ENCODE data around the gene GOLGA1.
A peak's percentile ranks its signal among the peaks of the same experiment; 100 is the strongest.

DNA sequence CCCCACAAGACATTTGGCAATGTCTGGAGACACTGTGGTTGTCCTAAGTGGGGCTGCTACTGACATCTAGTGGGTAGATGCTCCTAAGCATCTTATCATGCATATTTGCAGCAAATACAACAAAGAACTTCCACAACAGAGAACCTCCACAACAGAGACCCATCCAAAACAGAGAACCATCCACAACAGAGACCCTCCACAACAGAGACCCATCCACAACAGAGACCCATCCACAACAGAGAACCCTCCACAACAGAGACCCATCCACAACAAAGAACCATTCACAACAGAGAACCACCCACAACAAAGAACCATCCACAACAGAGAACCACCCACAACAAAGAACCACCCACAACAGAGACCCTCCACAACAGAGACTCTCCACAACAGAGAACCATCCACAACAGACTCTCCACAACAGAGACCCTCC lies 46.1 kb downstream of the GOLGA1 start:
- TF ChIP-seq, protein P1, sequence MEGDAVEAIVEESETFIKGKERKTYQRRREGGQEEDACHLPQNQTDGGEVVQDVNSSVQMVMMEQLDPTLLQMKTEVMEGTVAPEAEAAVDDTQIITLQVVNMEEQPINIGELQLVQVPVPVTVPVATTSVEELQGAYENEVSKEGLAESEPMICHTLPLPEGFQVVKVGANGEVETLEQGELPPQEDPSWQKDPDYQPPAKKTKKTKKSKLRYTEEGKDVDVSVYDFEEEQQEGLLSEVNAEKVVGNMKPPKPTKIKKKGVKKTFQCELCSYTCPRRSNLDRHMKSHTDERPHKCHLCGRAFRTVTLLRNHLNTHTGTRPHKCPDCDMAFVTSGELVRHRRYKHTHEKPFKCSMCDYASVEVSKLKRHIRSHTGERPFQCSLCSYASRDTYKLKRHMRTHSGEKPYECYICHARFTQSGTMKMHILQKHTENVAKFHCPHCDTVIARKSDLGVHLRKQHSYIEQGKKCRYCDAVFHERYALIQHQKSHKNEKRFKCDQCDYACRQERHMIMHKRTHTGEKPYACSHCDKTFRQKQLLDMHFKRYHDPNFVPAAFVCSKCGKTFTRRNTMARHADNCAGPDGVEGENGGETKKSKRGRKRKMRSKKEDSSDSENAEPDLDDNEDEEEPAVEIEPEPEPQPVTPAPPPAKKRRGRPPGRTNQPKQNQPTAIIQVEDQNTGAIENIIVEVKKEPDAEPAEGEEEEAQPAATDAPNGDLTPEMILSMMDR (conservative IDR thresholded peaks at IDR 0.05; ENCODE audit: low read length) = peak; percentile 88
- TF ChIP-seq EZH2phosphoT487 (IDR thresholded peaks at IDR 0.05; ENCODE audit: borderline replicate concordance, low read depth, low read length) = no peak
